Measurements from ENCODE around the gene SHQ1.

The SHQ1 gene

GRCh38 chr3:72784226-72784625, 64.0 kb downstream of the SHQ1 start:
- no peaks in the 10 kb centered on the region for H3K9me2 ChIP-seq (ENCODE audit: low read depth, low read length)
- no peak overlapping the region for H3K4me3 ChIP-seq (ENCODE audit: low read depth, low read length, poor library complexity, severe bottlenecking)
- no peak overlapping the region for H3K27ac ChIP-seq (ENCODE audit: low read depth, low read length, poor library complexity, severe bottlenecking)
- H3K4me2 ChIP-seq (ENCODE audit: low read length): no peak overlapping the region
- no peaks in the 10 kb centered on the region for H3K27me3 ChIP-seq (ENCODE audit: insufficient read depth, low read length)
- H4K20me1 ChIP-seq (ENCODE audit: insufficient read depth, low read length): no peaks in the 10 kb centered on the region
- H3K9ac ChIP-seq (ENCODE audit: low read length): no peak overlapping the region
- TF ChIP-seq CTCF (IDR thresholded peaks at IDR 0.05; ENCODE audit: low read length) (no peak), EZH2 (IDR thresholded peaks at IDR 0.05; ENCODE audit: borderline replicate concordance, low read length) (no peak)
- no peak overlapping the region for H2AFZ ChIP-seq (ENCODE audit: low read length)
- H3K79me2 ChIP-seq (ENCODE audit: insufficient read depth, low read length): no peaks in the 10 kb centered on the region
- H3K9me3 ChIP-seq (ENCODE audit: low read length): no peaks in the 10 kb centered on the region
- no peaks in the 10 kb centered on the region for H3F3A ChIP-seq (ENCODE audit: insufficient read depth, low read length)
- 0 out of 2 replicates have a peak, but pooled peaks cover 7% of the 10 kb centered on the region for H3K36me3 ChIP-seq (ENCODE audit: insufficient read depth, low read length)
- no peaks in the 10 kb centered on the region for H3K4me1 ChIP-seq (ENCODE audit: insufficient read depth, low read length, severe bottlenecking)

- Histone ChIP-seq H4K20me1 (ENCODE audit: insufficient read depth, low read length) (no peaks in the 10 kb centered on the region), H3F3A (ENCODE audit: insufficient read depth, low read length) (no peaks in the 10 kb centered on the region), H3K4me3 (ENCODE audit: low read depth, low read length, poor library complexity, severe bottlenecking) (no peak overlapping the region), H2AFZ (ENCODE audit: low read length) (no peak overlapping the region), H3K4me1 (ENCODE audit: insufficient read depth, low read length, severe bottlenecking) (no peaks in the 10 kb centered on the region), H3K9me3 (ENCODE audit: low read length) (no peaks in the 10 kb centered on the region), H3K27me3 (ENCODE audit: insufficient read depth, low read length) (no peaks in the 10 kb centered on the region), H3K9me2 (ENCODE audit: low read depth, low read length) (no peaks in the 10 kb centered on the region), H3K79me2 (ENCODE audit: insufficient read depth, low read length) (no peaks in the 10 kb centered on the region), H3K36me3 (ENCODE audit: insufficient read depth, low read length) (0 out of 2 replicates have a peak, but pooled peaks cover 7% of the 10 kb centered on the region), H3K4me2 (ENCODE audit: low read length) (no peak overlapping the region), H3K9ac (ENCODE audit: low read length) (no peak overlapping the region), H3K27ac (ENCODE audit: low read depth, low read length, poor library complexity, severe bottlenecking) (no peak overlapping the region)
- TF ChIP-seq EZH2 (IDR thresholded peaks at IDR 0.05; ENCODE audit: borderline replicate concordance, low read length): no peak
- no peak for TF ChIP-seq CTCF (IDR thresholded peaks at IDR 0.05; ENCODE audit: low read length)
These were observed 65.7 kb downstream of the SHQ1 start for GRCh38 chr3:72782521-72782920.

- Histone ChIP-seq H3K9ac (ENCODE audit: low read length) (no peak overlapping the region), H2AFZ (ENCODE audit: low read length) (no peak overlapping the region), H3K27ac (ENCODE audit: low read depth, low read length, poor library complexity, severe bottlenecking) (no peak overlapping the region), H3K9me3 (ENCODE audit: low read length) (no peaks in the 10 kb centered on the region), H3K27me3 (ENCODE audit: insufficient read depth, low read length) (no peaks in the 10 kb centered on the region), H3F3A (ENCODE audit: insufficient read depth, low read length) (no peaks in the 10 kb centered on the region), H3K79me2 (ENCODE audit: insufficient read depth, low read length) (no peaks in the 10 kb centered on the region), H4K20me1 (ENCODE audit: insufficient read depth, low read length) (no peaks in the 10 kb centered on the region), H3K4me3 (ENCODE audit: low read depth, low read length, poor library complexity, severe bottlenecking) (no peak overlapping the region), H3K4me2 (ENCODE audit: low read length) (no peak overlapping the region), H3K4me1 (ENCODE audit: insufficient read depth, low read length, severe bottlenecking) (no peaks in the 10 kb centered on the region), H3K9me2 (ENCODE audit: low read depth, low read length) (no peaks in the 10 kb centered on the region), H3K36me3 (ENCODE audit: insufficient read depth, low read length) (0 out of 2 replicates have a peak, but pooled peaks cover 7% of the 10 kb centered on the region)
- no peak for TF ChIP-seq EZH2 (IDR thresholded peaks at IDR 0.05; ENCODE audit: borderline replicate concordance, low read length)
- TF ChIP-seq CTCF (IDR thresholded peaks at IDR 0.05; ENCODE audit: low read length): no peak
These were observed 78.3 kb downstream of the SHQ1 start for GRCh38 chr3:72769758-72770540.
